ENCODE measurements around the gene CIAO3.
"Not testable (repeated sequence)": the region's sequence is repeated elsewhere in the genome, so short reads cannot be mapped to it uniquely, and the experiment has no call there.

The CIAO3 gene

DNA sequence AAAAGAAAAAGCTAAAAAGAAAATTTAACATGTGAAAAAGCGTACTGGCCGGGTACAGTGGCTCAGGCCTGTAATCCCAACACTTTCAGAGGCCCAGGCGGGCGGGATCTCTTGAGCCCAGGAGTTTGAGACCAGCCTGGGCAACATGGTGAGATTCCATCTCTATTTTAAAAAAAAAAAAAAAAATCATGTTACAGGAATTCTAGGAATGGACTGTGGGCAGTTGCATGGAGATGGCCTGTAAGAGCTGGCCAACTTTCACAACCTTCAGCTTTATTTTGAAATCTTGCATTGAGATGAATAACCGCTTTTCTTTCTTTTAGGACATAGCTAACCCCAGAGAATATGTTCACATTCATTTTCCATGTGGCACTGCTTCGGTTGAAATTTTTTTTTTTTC, 8.2 kb upstream of the CIAO3 start:
- H3K4me3 ChIP-seq (ENCODE audit: low read depth, low read length), result no peak overlapping the region
- TF ChIP-seq, protein P1, sequence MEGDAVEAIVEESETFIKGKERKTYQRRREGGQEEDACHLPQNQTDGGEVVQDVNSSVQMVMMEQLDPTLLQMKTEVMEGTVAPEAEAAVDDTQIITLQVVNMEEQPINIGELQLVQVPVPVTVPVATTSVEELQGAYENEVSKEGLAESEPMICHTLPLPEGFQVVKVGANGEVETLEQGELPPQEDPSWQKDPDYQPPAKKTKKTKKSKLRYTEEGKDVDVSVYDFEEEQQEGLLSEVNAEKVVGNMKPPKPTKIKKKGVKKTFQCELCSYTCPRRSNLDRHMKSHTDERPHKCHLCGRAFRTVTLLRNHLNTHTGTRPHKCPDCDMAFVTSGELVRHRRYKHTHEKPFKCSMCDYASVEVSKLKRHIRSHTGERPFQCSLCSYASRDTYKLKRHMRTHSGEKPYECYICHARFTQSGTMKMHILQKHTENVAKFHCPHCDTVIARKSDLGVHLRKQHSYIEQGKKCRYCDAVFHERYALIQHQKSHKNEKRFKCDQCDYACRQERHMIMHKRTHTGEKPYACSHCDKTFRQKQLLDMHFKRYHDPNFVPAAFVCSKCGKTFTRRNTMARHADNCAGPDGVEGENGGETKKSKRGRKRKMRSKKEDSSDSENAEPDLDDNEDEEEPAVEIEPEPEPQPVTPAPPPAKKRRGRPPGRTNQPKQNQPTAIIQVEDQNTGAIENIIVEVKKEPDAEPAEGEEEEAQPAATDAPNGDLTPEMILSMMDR (IDR thresholded peaks at IDR 0.05; ENCODE audit: low read depth, low read length, missing control alignments), result no peak
- DNase-seq (ENCODE audit: low read depth), result no peak

DNA sequence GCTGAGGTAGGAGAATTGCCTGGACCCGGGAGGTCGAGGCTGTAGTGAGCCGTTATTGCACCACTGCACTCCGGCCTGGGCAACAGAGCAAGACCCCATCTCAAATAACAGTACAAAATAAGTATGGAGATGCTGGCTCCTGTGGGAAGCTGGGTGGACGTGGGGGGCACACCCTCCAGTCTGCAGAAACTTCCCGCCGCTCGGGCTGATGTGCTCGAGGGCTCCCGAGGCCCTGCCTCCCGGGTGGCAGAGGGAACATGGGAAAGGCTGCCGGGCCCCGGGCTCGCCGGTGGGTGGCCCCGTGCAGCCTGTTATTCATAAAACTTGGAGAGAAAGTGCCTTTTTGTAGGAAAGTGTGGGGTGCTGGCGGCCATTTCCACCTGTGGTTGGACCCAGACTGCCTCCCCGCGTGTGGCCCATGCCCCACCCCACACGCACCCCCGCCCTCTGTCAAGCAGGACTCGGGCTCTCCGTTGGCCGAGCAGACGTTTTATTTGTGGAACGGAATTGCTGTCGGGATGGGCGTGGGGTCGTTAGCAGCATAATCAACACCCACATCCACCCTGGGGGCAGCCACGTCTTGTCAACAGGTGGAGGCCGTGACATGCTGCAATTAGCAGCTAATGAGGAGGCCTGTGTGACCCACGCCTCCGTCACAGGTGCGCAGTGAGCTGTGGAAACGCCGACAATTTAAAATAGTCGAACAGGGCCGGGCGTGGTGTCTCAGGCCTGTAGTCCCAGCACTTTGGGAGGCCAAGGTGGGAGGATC, 7.4 kb upstream of the CIAO3 start:
- no peak for DNase-seq (ENCODE audit: low read depth)
- no peak overlapping the region for H3K4me3 ChIP-seq (ENCODE audit: low read depth, low read length)
- TF ChIP-seq, protein P1 (IDR thresholded peaks at IDR 0.05; ENCODE audit: low read depth, low read length, missing control alignments), result no peak

DNA sequence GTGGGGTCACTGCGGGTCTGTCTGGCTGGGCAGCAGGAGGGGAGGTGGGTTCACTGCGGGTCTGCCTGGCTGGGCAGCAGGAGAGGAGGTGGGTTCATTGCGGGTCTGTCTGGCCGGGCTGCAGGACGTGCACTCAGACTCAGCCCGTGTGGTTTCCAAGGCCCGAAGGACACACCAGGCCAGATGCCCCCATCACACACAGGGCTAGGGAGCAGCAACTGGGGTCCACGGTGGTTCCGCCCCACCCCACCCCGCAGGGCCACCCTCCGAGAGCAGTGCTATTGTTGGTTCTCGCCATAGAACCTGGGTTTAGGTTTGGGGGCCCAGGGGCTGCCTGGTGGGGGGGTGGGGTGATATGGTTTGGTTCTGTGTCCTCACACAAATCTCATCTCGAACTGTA, 5.8 kb upstream of the CIAO3 start:
- DNase-seq (ENCODE audit: low read depth), result no peak
- TF ChIP-seq, protein P1 (IDR thresholded peaks at IDR 0.05; ENCODE audit: low read depth, low read length, missing control alignments), result no peak
- no peak overlapping the region for H3K4me3 ChIP-seq (ENCODE audit: low read depth, low read length)

DNA sequence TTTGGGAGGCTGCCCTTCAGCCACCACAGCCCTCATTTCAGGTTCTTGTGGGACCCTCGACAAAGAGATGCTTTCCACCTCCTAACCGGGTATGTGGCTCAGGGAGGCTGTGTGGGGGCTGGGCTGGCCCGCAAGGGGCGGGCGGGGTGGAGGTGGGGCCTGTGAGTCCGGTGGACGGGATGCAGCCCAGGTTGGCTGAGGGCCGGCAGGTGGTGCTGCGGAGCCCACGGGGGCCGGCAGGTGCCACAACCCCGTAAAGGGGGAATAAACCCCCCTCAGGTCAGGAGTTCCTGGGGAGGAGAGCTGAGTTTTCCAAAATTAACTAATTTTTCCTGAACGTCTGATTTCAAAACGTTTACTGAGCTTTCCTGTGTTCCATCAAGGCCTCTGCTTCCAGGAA, 4.9 kb upstream of the CIAO3 start:
- H3K4me3 ChIP-seq (ENCODE audit: low read depth, low read length), result no peak overlapping the region
- no peak for DNase-seq (ENCODE audit: low read depth)

DNA sequence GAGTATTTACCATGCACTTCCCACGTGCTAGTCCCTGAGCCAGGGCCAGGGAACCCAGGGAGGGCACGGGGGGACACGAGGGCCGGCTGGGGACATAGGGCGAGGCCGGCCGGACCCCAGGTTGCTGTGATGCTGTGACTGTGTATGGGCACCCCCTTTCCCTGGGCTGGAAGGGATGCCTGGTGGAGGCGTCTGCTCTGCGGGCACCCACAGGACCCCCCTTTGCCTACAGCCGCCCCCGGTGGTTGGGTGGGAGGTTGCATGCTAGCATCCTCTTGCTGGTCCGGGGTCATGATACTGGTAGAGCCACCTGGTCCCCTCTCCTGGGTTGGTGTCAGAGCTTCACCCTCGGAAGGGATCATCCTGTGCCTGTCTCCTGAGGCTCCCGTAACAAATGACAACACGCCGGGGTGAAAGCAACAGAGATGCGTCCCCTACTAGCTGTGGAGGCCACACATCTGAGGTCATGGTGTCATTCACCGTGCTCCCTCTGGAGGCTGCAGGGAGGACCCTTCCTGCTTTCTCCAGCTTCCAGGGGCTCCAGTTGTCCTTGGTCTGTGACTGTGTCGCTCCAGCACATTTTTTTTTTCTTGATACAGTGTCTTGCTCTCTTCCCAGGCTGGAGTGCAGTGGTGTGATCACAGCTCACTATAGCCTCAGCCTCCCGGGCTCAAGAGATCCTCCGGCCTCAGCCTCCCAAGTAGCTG, 3.1 kb upstream of the CIAO3 start:
- DNase-seq (ENCODE audit: low read depth), result no peak
- no peak overlapping the region for H3K4me3 ChIP-seq (ENCODE audit: low read depth, low read length)
- TF ChIP-seq, protein P1 (IDR thresholded peaks at IDR 0.05; ENCODE audit: low read depth, low read length, missing control alignments), result no peak

More for the DNA sequence above, 4.9 kb upstream of the CIAO3 start:
- TF ChIP-seq, protein P1 (IDR thresholded peaks at IDR 0.05; ENCODE audit: low read depth, low read length, missing control alignments), result peak; percentile 52

DNA sequence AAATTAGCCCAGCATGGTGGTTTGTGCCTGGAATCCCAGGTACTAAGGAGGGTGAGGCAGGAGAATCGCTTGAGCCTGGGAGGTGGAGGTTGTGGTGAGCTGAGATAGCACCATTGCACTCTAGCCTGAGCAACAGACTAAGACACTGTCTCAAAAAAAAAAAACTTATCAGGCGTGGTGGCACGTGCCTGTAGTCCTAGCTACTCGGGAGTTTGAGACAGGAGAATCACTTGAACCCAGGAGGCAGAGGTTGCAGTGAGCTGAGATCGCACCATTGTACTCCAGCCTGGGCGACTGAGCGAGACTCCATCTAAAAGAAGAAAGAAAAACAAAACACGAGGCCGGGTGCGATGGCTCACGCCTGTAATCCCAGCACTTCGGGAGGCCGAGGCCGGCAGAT, 2.1 kb upstream of the CIAO3 start:
- not testable (repeated sequence) for H3K4me3 ChIP-seq (ENCODE audit: low read depth, low read length); DNase-seq (ENCODE audit: low read depth)

DNA sequence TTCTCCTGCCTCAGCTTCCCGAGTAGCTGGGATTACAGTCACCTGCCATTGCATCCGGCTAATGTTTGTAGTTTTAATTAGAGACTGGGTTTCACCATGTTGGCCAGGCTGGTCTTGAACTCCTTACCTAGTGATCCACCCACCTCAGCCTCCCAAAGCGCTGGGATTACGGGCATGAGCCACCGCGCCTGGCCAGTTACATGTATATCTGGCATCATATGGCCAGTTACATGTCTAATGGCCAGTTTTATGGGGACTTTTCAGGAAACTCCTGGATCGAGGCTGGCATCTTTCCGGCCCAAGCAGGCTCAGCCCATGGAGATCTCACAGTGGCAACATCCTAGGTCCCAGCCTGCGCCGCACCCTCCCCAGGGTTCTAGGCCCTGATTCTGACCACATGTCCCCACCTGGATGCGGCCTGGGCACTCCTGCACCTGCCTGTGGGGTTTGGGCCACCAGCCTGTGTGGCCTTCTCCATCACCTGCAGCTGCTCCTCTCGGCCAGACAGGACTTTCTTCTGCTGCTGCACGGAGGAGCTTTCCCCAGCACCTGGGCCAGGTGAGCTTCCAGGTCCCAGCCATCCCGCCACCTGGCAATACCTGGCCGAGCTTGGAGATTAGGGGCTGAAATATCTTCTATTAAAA, 1.3 kb upstream of the CIAO3 start:
- no peak overlapping the region for H3K4me3 ChIP-seq (ENCODE audit: low read depth, low read length)
- no peak for DNase-seq (ENCODE audit: low read depth)
- TF ChIP-seq, protein P1 (IDR thresholded peaks at IDR 0.05; ENCODE audit: low read depth, low read length, missing control alignments), result no peak
